NCI-H774 (cell line): ENCODE data around the gene CDKL5.

Source experiments
- DNase-seq: peaks from one replicate; lab custom pipeline; 2025; lab: John Stamatoyannopoulos, UW

The CDKL5 gene

DNA sequence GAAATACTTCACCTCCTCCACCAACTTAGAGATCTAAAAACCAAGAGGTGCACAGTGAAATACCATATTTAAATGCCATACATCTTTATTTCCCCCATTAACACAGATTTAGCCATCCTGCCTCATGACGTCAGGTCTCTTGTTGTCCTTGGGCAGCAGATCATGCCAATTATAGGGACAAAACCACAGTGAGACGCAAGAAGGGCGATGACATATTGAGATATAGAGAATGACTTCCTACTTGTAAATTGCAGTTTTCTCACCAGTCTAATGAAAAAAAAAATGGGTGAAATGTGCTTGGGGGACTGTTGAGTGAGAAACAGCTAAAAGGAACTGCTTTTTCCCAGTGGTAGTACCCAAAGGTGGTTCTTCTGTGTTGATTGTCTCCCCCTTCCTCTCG is 222.2 kb downstream of the CDKL5 start:
- no peak for DNase-seq

DNA sequence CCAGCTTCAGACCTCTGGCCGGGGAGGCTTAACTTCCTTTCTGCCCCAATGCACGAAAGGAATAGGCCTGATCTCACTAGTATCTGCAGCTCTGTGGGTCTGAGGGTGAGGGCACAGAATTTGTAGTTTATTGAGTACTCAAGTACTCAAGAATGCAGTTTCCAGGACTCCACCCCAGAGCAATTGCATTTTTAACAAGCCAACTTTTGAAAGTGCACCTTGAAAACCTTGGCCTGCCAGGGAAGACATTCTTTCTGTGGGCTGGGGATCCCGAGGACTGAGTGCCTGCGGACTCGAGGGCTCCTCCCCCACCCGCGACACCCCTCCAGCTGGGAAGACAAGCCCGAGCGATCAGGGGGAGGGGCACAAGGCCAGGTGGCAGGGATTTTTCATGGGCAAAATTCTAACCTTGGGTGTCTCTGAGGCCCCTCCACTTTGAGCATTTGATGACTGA is 224.1 kb downstream of the CDKL5 start:
- DNase-seq: no peak

DNA sequence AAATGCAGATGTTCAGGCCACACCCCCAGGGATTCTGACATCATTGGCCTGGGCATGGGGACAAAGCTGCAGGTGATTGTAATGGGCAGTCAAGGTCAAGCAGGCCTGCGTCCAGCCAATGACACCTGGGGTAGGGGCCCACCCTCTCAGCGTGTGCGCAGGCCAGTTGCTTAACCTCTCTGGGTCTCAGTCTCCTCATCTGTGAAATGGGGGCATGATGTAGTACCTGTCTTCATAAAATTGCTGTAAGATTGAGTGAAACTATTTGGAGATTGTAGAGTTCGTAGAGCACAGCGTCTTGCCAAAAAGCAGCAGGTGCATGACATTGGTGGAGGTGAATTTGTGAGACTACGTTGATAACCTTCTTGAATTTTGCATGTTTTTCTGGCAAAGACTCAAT is 225.3 kb downstream of the CDKL5 start:
- no peak for DNase-seq

DNA sequence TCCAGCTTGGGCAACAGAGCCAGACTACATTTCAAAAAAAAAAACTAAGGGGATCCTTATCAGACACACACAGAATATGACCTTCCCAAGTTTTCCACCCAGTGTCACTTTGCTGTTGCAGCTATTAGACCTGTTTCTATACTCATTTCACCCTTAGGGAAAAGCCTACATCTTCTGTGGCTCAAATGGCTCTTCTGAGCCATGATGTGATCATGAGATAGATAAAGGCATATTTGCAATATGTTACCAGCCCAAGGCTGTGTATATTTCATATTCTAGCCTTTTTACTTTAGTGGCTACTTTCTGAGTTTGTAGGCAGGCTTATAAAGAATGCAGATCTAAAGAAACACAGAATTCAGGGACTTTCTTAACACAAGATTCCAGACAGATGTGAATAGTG is 227.2 kb downstream of the CDKL5 start:
- no peak for DNase-seq

DNA sequence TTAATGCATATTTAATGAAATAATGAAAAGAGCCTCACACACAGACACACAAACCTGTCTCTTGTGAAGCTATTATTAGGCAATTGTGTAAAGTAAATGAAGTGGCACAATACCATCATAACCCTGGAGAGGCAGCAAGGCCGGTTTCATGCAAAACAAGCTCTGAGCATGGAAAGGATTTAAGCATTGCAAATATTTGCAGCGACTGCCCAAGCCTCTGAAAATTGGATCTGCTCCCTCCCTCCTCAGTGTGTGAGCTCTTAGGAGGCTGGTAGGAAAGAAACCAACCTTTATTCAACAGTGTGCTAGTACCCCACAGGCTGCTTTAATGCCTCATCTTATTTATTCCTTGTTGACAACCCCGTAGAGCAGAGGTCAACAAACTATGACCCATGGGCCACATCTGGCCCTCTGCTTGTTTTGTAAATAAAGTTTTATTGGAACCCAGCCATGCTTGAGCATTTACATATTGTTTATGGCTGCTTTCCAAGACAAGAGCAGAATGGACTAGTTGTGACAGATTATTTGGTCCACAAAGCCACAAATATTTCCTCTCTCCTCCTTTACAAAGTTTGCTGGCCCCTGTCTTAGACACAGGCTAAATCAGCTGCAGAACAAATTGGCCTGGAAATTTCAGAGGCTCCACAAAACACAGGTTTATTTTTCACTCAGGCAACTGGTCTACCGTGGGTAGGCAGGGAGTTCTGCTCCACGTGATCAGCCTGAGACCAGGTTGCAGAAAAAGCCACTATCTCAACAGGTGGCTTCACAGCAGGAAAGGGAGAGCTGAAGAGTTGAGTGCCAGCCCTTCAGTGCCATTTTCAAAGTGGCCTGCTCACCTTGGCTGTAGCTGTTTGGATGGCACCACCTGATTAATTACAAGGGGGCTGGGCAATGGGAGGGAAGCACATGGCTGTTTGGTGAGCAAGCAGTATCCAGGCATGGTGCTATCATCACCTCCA is 229.7 kb downstream of the CDKL5 start:
- DNase-seq: peak; percentile 18

DNA sequence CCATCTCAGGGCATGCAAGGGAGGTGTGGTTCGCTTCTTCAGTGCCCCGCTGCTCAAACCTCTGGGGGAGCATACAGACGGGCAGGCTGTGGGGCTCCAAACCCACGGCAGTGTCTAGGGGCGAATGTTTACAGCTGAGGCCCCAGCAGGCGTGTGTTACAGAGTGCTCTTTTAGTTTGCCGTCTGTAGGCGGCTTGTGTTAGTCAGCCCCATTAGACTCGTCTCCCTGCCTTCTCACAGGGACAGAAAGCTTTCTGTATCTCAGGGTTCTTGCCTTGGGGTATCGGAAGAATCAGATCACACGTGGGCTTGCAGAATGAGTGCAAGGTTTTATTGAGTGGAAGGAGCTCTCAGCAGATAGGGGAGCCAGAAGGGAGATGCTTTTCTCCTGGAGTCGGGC is 235.9 kb downstream of the CDKL5 start:
- no peak for DNase-seq

DNA sequence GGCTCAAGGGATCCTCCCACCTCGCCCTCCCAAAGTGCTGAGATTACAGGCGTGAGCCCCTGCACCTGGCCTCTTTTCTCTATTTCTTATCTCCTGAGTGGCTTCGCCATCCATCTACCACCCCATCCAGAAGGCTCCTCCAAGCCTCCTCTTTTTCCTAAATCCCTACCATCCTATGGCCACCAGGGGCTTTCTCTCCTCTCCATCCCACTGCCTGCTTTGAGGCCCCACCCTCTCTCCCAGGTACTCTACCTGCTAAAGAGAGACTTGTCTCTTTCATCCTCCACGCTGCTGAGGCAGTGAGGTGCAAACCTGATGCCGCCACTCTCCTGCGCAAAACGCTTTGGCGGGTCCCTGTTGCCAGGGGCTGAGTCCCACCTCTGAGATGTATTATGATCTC is 239.5 kb downstream of the CDKL5 start:
- DNase-seq: no peak

DNA sequence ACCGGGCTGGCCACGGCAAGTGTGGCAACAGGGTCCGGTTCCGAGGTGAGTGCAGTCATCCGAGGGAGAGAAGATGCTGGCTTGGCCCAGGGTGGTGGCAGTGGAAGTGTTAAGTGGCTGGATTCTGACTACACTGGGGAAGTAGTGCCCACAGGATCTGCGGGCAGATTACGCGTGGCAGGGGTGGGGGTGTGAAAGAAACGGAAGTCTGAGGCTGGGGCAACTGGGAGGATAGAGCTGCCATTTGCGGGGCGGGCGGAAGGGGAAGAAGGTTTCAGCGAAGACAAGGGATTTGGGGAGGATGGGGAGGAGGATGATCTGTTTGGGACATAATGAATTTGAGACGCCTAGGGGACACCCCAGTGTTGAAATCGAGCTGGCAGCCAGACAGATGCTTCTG is 241.2 kb downstream of the CDKL5 start:
- DNase-seq: no peak

DNA sequence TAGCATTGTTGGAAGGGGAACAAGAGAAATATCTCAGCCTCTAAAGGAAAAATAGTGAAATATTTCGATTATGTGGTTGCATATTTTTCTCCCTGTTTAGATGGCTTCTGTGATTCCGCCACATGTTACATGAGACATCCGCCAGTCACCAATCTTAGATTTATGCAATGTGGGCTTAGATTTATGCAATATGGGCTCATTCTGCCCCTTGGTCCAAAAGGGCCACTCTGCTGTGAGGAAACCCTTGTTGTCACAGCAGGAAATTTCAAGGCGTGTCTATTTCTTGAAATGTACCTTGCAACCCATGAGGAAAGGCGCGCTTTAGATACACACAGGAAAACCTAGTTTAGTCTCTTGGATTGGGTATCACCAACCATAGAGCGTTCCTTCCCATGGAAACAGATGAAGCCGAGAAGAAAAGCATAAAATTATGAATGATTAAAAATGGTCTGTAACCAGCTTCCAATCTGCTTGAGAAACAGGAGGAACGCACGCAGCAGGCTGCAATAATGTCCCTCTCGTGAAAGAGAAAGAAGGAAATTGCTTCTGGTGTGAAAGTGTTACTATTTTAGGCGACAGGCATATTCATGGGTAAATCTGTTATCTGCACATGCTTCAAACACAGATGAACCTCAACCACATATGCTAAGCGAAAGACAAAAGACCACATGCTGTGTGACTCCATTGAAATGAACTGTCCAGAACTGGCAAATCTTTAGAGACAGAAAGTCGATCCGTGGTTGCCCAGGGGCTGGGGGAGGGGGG is 242.8 kb downstream of the CDKL5 start:
- DNase-seq: no peak

DNA sequence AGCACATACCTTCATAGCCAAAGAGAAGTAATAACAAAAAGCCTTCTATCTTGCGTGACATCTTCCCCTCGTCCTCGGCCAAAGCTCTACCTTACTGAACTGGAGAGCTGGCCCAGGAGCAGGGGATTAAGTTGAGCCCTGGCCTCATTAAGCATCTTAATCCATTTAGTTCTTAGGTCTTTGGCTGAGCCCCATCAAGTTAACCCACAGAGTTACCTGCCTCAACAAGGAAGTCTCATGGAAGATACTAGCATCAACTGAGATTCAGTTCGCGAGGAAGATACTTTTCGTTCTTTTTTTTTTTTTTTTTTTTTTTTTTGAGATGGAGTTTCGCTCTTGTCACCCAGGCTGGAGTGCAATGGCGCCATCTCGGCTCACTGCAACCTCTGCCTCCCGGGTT is 246.6 kb downstream of the CDKL5 start, which contains the start of gene RS1:
TSS of gene RS1 (minus strand) at position 101 of the 400 bp plus-strand sequence. CDS start at position 61, 40 bp downstream.
- no peak for DNase-seq

DNA sequence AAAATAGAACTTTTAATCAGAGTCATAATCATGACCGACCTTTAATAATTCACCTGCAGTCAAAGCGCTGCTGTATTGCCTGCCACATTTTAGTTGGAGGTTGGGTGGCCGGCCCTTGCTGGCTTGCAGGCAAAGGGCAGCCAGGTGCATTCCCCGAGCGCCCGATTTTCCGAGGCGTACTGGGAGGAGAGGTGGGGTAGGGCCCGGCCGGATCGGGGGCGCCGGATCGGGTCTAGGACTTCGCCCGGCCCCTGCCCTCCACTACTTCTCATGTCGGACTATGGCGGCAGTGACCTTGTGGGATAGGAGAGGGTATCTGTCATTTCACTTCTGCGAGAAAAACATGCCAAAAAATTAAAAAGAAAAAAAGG is 249.0 kb downstream of the CDKL5 start:
- no peak for DNase-seq

DNA sequence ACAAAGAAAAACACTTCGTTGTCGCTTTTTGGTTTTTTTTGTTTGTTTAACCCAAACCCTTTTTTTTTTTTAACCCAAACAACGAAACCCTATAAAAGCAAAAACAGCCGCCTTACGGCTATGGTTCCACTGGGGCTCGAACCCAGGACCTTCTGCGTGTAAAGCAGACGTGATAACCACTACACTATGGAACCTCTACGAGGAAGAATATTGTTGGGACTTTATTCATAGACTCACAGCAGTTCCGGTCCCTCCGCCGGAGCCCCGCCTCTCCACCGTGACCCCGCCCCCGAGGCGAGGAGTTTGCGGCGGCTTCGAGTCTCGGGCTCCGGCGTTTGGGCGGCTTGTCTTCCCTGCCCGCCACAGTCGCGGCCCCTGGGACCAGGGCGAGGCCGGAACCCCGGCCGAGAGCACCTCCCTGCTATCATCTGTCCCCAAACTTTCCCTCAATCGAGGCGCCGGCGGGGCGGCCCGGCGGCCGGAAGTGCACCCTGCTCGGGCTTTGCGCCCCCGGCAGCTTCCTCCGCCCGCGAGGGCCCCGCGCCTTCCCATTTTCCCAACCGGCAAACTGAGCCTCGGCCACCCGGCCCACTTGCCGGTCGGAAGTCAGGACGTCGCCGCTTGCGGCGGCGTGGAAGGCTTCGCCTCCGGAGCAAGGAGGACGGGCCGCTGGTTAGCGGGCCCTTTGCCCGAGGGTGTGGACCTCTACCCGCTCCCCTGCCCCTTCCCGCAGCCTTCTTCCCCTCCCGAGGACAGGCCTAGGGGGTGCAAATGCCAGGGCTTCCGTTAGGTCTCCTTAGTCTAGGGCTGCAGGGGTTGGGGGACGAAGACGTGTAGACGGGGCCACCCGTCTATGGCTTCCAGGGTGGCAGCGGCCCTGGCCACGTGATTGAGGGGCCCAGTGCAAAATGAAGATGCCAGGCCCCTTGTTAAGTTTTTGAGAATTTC is 249.7 kb downstream of the CDKL5 start:
- DNase-seq: peak; percentile 30

DNA sequence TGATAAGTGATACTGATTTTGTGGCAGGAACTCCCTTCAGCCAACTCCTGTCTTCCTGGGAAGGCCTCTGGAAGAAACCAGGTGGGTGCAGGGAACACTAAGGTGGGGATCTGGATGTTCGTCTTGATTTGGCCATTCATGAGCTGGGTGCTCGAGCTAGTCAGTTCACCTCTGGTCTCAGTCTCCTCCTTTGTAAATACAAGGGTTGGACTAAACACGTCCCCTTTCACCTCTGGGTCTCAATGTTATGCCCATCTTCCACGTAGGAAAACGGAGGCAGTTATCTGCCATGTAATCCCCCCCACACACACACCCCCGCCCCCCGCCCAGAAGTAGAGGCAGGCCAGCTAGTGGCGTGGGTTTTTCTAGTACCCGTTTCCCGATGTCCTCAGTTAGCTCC is 250.6 kb downstream of the CDKL5 start:
- DNase-seq: no peak

DNA sequence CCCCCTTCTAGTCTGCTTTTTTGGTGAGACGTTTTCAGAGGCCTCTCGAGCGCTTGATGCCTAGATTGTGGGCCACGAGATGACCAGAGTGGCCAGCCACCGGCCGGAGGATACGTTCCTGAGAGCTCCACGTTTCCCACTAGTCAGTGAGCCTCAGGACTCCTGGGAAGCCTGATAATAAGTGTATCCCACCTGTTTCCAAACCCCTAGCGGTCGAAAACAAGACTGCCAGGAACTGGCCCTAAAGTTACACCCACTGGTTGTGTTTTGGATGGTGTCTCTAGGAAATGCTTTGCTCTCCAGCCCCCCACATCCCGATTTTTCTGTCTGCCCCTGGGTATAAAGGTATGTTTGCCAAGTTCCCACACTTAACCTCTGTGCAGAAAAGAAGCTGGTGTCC is 251.1 kb downstream of the CDKL5 start:
- DNase-seq: no peak

DNA sequence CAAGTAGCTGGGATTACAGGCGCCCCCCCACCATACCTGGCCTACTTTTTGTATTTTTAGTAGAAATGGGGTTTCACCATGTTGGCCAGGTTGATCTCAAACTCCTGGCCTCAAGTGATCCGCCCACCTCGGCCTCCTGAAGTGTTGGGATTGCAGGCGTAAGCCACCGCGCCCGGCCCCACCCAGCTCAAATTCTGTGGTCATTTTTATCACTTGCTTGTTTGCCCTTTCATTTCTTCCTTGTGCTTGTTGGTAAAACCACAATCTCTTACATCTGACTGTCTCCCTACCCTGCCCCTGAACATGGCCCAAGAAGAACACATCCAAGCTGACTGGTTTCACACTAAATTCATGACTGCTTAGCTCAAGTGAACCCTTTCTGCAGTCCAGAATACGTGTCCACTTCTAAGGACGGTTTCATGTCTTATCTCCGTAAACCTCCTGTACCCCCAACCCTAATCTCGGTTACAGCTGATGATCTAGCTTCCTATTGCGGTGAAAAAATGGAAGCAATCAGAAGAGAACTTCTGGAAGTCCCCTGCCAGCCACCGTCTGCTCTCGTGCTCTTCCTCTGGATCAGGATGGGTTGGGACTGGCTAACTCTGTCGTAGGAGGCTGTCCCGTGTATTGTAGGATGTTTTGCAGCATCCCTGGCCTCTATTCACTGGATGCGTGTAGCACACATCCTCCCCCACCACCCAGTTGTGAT is 251.9 kb downstream of the CDKL5 start:
- no peak for DNase-seq

DNA sequence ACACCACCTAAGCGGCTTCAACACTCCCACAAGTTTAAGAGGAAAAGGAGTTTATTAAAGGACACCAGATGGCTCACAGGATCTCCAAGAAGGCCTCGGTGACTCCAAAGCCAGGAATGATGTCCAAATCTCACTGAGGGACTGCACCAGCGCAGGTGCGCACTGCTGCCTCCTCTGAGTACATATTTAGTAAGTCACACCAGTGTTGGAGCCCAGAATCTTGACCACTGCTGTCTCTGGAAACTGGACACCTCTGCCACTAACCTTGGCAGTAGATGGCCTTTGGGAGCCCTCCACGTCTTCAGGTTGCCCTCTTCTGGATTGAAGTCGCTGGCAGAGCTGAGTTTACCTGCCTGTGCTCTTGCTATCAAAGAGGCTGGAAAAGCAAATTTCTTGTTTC is 256.6 kb downstream of the CDKL5 start:
- DNase-seq: no peak

DNA sequence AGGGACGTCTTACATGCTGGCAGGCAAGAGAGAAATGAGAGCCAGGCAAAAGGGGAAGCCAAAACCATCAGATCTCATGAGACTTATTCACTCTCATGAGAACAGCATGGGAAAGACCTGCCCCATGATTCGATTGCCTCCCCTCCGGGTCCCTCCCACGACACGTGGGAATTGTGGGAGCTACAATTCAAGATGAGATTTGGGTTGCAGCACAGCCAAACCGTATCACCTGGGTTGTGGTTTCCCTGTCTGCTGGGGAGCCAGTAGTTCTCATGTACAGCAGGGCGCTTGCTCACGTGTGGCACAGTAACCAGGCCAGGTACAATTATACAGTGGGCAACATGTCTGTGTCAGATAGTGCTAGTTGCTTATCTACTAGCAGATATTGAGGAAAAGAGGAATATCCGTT is 257.6 kb downstream of the CDKL5 start:
- no peak for DNase-seq

DNA sequence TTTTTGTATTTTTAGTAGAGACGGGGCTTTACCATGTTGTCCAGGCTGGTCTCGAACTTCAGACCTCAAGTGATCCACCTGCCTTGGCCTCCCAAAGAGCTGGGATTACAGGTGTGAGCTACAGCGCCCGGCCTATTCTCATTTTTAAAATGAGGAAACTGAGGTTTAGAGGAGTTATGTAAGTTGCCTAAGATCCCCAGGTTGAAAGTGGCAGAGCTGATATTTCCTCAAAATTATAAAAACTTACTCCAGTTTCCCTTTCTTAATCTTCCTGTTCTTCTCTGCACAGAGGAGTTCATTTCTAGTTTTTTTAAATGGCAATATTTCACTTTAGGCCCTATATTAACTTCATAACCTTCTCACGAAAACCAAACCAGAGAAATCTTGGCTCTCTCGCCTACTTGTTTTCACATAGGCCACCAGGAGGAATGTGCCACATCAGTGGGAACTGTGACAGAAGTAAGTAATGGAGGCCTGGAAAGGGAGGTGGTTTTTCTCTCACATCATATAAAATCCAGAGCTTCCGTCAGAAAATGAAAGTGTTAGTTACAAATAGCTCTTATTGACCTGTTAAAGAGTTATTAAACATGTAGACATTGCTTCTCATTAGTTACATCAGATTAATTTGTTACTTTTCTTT is 262.6 kb downstream of the CDKL5 start:
- no peak for DNase-seq

DNA sequence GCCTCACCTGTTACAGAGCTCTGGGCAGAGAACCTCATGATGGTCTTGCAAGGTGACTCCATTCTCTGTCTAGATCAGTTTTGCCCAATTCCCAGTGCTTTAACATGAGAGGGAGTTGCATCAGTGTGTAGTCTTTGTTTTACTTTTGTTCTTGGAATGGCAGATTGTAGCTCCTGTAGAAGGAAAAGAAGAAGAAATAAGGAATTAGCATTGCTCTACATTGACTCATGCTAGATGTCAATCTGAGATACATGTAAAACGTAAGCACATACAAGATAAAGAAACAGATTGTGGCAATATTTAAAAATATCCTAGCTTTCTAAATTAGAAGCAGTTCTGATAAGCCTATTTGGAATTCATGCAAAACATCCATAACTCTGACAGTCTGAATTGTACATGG is 266.0 kb downstream of the CDKL5 start:
- DNase-seq: no peak

DNA sequence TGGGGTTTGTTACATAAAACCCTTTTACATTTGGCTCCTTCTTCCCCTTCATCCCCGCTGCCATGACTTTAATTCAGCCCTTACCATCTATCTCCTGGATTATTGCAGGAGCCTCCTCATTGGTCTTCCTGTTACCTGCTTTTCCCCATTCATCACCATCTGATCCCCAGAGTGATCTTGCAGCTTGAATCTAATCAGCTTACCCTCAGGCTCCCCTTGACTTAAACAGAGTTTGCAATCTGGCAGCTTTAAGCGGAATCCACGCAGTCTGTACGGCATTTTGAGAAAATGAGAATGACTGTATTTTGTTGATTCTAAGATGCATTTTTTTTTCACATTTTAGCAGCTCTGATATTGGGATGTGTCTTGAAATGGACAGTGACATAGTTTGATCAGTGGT is 267.1 kb downstream of the CDKL5 start:
- no peak for DNase-seq

DNA sequence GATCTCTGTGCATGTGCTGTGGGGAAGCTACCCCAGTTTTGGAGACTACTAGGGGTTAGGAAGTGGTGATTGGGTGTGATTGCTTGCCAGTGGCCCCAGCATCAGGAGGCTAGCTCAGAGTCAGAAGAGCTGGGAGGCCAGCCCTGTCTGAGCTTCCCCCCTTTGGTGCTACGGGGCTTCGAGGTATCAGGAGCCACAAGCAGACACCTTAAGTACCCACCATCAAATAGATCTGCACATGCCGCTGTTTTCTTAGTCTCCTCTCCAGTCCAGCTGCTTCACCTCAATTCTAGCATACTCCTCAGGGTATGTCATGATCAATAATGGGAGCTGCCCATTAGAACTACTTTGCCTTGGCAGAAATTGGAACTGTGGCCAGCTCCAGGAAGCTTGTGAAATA is 271.2 kb downstream of the CDKL5 start:
- DNase-seq: no peak
